ENCODE measurements around the gene RREB1.

- TF ChIP-seq, protein P1, sequence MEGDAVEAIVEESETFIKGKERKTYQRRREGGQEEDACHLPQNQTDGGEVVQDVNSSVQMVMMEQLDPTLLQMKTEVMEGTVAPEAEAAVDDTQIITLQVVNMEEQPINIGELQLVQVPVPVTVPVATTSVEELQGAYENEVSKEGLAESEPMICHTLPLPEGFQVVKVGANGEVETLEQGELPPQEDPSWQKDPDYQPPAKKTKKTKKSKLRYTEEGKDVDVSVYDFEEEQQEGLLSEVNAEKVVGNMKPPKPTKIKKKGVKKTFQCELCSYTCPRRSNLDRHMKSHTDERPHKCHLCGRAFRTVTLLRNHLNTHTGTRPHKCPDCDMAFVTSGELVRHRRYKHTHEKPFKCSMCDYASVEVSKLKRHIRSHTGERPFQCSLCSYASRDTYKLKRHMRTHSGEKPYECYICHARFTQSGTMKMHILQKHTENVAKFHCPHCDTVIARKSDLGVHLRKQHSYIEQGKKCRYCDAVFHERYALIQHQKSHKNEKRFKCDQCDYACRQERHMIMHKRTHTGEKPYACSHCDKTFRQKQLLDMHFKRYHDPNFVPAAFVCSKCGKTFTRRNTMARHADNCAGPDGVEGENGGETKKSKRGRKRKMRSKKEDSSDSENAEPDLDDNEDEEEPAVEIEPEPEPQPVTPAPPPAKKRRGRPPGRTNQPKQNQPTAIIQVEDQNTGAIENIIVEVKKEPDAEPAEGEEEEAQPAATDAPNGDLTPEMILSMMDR (IDR thresholded peaks at IDR 0.05; ENCODE audit: low read depth, low read length, poor library complexity, severe bottlenecking): no peak
- TF ChIP-seq EZH2phosphoT487 (IDR thresholded peaks at IDR 0.05; ENCODE audit: borderline replicate concordance, low read length): no peak
Measured at GRCh38 chr6:7268362-7268761, 160.6 kb downstream of the RREB1 start.
